GM18505 (cell line): ENCODE results near the gene FBXO24.

ENCODE experiments used
- ATAC-seq: cut with Tn5 transposase; IDR thresholded peaks from one replicate; pipeline ENCODE4 v1.9.1; 2021; ENCODE audit not compliant: unreplicated experiment
- POLR2A ChIP-seq: IDR thresholded peaks from 4 replicates; pipeline ENCODE4 v1.6.1; 2011; ENCODE audit warnings: borderline replicate concordance; ENCODE audit not compliant: insufficient read depth, insufficient read length; ENCODE audit errors: extremely low read depth

The FBXO24 gene

DNA sequence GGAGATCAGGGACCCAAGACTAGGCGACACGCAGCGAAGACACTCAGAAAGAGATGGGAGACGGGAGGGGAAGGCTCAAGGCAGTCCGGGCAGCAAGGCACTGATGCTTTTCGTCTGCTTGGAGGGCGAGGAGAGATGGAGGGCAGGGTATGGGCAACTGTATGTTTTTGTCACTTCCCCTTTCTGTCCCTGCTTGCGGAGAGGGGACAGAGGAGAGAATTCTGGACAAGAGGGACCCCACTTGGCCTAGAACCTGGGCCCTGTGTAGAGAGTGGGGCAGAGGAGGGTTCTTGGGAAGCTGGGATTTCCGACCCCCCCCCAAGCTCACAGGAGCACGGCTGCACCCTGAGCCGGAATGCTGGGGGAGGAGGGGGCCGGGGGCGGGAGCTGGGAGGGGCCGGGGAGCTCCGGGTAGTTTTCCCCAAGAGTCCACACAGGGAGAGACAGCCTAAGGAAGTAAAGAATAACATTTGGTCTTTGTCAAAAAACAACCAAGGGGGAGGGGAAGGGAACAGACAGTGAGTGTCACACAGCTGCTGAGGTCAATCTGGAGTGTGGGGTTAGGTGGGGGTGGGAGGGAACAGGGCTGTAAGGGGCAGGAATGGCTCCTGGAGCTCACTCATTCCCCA is 2.0 kb upstream of the FBXO24 start:
- ATAC-seq: no peak
- TF ChIP-seq POLR2A: no peak

DNA sequence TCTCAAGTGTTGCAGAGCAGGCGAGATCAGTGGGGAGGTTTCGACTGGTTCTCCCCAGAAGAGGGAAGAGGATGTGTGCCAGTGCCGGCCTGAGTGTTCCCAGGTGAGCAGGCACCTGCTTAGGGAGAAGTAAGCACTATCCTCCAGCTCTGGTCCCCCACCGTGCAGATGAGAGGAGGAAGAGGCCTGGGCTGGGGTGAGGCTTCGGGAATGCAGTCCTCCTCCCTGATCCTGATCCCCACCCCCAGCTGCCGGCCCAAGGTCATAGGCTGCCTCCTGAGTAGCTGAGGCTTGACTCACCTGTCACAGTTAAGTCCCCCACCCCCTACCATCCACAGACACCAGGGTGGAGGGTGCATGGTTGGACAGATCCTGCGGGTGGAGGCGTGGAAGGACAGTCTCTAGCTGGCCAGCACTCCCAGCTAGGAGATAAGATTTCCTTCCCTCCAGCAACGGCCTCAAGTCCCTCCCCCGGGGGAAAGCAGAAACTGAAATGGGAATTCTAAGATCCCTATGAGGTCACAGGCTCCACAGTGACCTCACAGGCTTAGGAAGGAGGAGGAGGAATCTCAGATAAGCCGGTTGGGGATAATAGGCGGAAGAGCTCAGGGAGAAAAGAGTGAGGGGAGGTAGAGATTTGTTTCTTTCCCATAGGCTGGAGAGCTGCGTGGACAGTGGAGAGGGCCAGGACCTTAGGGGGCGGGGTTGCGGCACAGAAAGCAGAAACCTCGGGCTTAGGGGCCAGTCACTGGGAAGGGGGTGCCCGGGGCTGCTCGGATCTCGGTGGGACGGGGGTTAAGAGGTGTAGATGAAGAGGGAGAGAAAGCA is 1.2 kb upstream of the FBXO24 start:
- no peak for ATAC-seq
- no peak for TF ChIP-seq POLR2A

DNA sequence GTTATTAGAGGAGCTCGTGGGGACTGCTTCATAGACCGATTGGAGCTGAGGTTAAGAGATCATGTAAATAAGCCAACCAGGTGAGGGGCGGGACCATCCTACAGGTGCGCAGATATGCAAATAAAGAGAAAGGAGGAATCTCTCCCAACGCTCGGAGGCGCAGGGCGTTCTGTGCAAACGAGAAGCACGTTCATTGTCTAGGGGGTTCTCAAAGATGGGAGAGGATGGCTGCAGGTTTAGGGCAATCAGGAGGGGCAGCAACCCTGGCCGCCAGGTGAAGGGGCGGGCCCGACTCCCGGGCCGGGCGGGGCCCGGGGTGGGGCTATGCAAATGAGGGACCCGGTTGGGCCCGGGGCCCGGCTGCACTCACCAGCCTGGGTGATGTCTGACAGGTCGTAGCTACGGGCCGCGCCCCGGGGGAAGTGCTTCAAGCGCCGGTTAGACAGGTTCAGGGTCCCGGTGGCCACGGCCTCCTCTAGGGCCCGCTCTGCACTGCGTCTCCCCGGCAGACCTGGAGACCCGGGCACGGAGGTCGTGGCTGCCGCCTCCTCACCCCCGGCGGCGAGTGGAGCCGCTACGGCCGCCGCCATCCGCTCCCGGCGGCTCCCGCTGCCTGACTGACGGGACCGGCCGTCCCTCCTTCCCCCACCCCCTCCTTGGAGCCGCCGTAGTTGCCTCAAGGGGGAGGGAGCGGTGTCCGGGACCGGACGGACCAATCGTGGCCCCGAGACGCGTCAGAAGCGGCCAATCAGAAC is 440 bp upstream of the FBXO24 start, which contains the start of gene LRCH4:
Gene LRCH4, minus strand, starts transcription at position 619 of the 755 bp plus-strand sequence. Its CDS starts 29 bp downstream, at position 590.
- TF ChIP-seq POLR2A: peak; percentile 98
- ATAC-seq: peak; percentile 29

DNA sequence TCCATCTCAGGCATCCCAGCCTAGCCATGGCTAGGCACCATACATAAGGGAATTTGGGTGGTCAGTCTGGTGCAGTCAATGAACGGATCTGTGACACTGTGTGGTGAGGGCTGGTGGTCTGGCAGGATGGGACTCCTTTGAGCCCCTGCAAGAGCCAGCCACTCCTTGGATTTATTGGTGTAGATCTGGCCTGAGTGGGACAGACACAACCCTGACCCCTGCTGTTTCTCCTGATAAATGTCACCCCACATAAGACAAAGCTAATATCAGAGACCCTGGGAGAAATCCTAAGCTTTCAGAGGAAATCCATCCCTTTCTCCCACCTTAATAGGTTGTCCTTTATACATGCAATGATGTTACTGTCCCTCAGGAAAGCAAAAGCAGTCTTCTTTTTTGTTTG is 2.3 kb downstream of the FBXO24 start:
- no peak for ATAC-seq
- TF ChIP-seq POLR2A: no peak

- no peak for ATAC-seq
- TF ChIP-seq POLR2A: no peak
Observed at GRCh38 chr7:100589341-100589947, 3.3 kb downstream of the FBXO24 start.

- no peak for ATAC-seq
Observed at GRCh38 chr7:100590077-100590737, 4.1 kb downstream of the FBXO24 start.

GRCh38 chr7:100591596-100591995 is 5.5 kb downstream of the FBXO24 start:
- ATAC-seq: no peak
- TF ChIP-seq POLR2A: no peak

More at GRCh38 chr7:100590077-100590737, 4.1 kb downstream of the FBXO24 start:
- TF ChIP-seq POLR2A: no peak

GRCh38 chr7:100595188-100595587 is 9.1 kb downstream of the FBXO24 start:
- no peak for TF ChIP-seq POLR2A
- ATAC-seq: no peak

- no peak for TF ChIP-seq POLR2A
- no peak for ATAC-seq
Observed at GRCh38 chr7:100598425-100598824, 12.3 kb downstream of the FBXO24 start.

- ATAC-seq: no peak
- TF ChIP-seq POLR2A: no peak
Observed at GRCh38 chr7:100599911-100600729, 14.0 kb downstream of the FBXO24 start.

GRCh38 chr7:100600730-100601038 is 14.6 kb downstream of the FBXO24 start:
- no peak for TF ChIP-seq POLR2A
- no peak for ATAC-seq
